Activated CD4-positive, alpha-beta T cell treated with anti-CD3 and anti-CD28 coated beads, Interleukin-2, Interleukin-6, amounts not matched to agents 100 ng/mL and 50 ng/mL, durations not matched to agents 16 hours and 8 hours (primary cell): ENCODE results near the gene EPHB2.
"Not testable (repeated sequence)": the region's sequence is repeated elsewhere in the genome, so short reads cannot be mapped to it uniquely, and the experiment has no call there.

Source experiments
- DNase-seq: peaks from one replicate; pipeline ENCODE4 v3.0.0-alpha.2; 2020

Gene EPHB2

GRCh38 chr1:22691031-22691753, 19.4 kb upstream of the EPHB2 start:
- no peak for DNase-seq

GRCh38 chr1:22694172-22694571, 16.5 kb upstream of the EPHB2 start:
- DNase-seq = no peak

GRCh38 chr1:22696610-22697009, 14.0 kb upstream of the EPHB2 start:
- DNase-seq = no peak

GRCh38 chr1:22697980-22698379, 12.7 kb upstream of the EPHB2 start:
- no peak for DNase-seq

GRCh38 chr1:22699681-22700520, 10.7 kb upstream of the EPHB2 start:
- DNase-seq = no peak

GRCh38 chr1:22702296-22703085, 8.1 kb upstream of the EPHB2 start:
- no peak for DNase-seq

- peak; percentile 88 for DNase-seq
Measured at GRCh38 chr1:22704440-22705067, 6.1 kb upstream of the EPHB2 start.

- no peak for DNase-seq
Measured at GRCh38 chr1:22705586-22705985, 5.1 kb upstream of the EPHB2 start.

GRCh38 chr1:22706100-22706499, 4.5 kb upstream of the EPHB2 start:
- not testable (repeated sequence) for DNase-seq

GRCh38 chr1:22708777-22709176, 1.9 kb upstream of the EPHB2 start:
- no peak for DNase-seq

GRCh38 chr1:22709227-22709626, 1.4 kb upstream of the EPHB2 start:
- DNase-seq = no peak

GRCh38 chr1:22709891-22710700, 543 bp upstream of the EPHB2 start:
- DNase-seq = peak; percentile 26

GRCh38 chr1:22711071-22711470, 432 bp downstream of the EPHB2 start:
- DNase-seq = no peak

GRCh38 chr1:22711591-22712501, 1.2 kb downstream of the EPHB2 start:
- DNase-seq = peak; percentile 4

- DNase-seq = peak; percentile 16
Measured at GRCh38 chr1:22712502-22713271, 2.0 kb downstream of the EPHB2 start.

- DNase-seq = no peak
Measured at GRCh38 chr1:22714455-22714854, 3.8 kb downstream of the EPHB2 start.

GRCh38 chr1:22717037-22717760, 6.6 kb downstream of the EPHB2 start:
- DNase-seq = no peak

- no peak for DNase-seq
Measured at GRCh38 chr1:22721122-22721873, 10.7 kb downstream of the EPHB2 start.
